Measurements from ENCODE around the gene THOC5.
"Not testable (repeated sequence)": the region's sequence is repeated elsewhere in the genome, so short reads cannot be mapped to it uniquely, and the experiment has no call there.

THOC5 gene

GRCh38 chr22:29503811-29504372 lies 49.7 kb downstream of the THOC5 start:
- no peak for DNase-seq

GRCh38 chr22:29499852-29500251 lies 53.7 kb downstream of the THOC5 start:
- no peak for DNase-seq

GRCh38 chr22:29493636-29494035 lies 59.9 kb downstream of the THOC5 start:
- no peak for DNase-seq

- DNase-seq = no peak
These were observed 62.5 kb downstream of the THOC5 start for GRCh38 chr22:29491012-29491411.

- not testable (repeated sequence) for DNase-seq
These were observed 64.3 kb downstream of the THOC5 start for GRCh38 chr22:29489127-29489780.

- DNase-seq = no peak
These were observed 66.1 kb downstream of the THOC5 start for GRCh38 chr22:29487426-29487986.

GRCh38 chr22:29485448-29485847 lies 68.1 kb downstream of the THOC5 start:
- DNase-seq = no peak

GRCh38 chr22:29484642-29485041 lies 68.9 kb downstream of the THOC5 start:
- DNase-seq = no peak

GRCh38 chr22:29483254-29483653 lies 70.3 kb downstream of the THOC5 start:
- no peak for DNase-seq

GRCh38 chr22:29482726-29483125 lies 70.8 kb downstream of the THOC5 start:
- no peak for DNase-seq

GRCh38 chr22:29482253-29482652 lies 71.3 kb downstream of the THOC5 start:
- no peak for DNase-seq

GRCh38 chr22:29481265-29482000 lies 72.1 kb downstream of the THOC5 start:
- no peak for DNase-seq

GRCh38 chr22:29480512-29481264 lies 72.9 kb downstream of the THOC5 start:
- no peak for DNase-seq

- DNase-seq = no peak
These were observed 73.4 kb downstream of the THOC5 start for GRCh38 chr22:29480262-29480511.

- DNase-seq = no peak
These were observed 73.9 kb downstream of the THOC5 start, which contains the start of gene NEFH for GRCh38 chr22:29479417-29480261. Gene NEFH, plus strand, starts transcription at chr22:29480218. Its CDS starts 45 bp downstream, at chr22:29480263.

GRCh38 chr22:29478326-29479276 lies 75.0 kb downstream of the THOC5 start:
- no peak for DNase-seq

GRCh38 chr22:29477723-29478318 lies 75.7 kb downstream of the THOC5 start:
- DNase-seq = no peak

- no peak for DNase-seq
These were observed 77.4 kb downstream of the THOC5 start for GRCh38 chr22:29476116-29476515.

- DNase-seq = no peak
These were observed 78.0 kb downstream of the THOC5 start for GRCh38 chr22:29475550-29475949.

GRCh38 chr22:29473001-29473400 lies 80.6 kb downstream of the THOC5 start:
- DNase-seq = no peak
